Erythroblast (primary cell): ENCODE measurements around the gene INTS13.

Source experiments
- GATA1 ChIP-seq: IDR thresholded peaks from 2 replicates; pipeline ENCODE4 v1.6.1; 2011; ENCODE audit warnings: low read depth, mild to moderate bottlenecking, control low read depth, low read length, moderate library complexity
- POLR2A ChIP-seq: IDR thresholded peaks from 2 replicates; pipeline ENCODE4 v1.6.1; 2011; ENCODE audit warnings: mild to moderate bottlenecking, low read length

GRCh38 chr12:26891704-26892103, 46.1 kb downstream of the INTS13 start:
- TF ChIP-seq POLR2A (no peak), GATA1 (no peak)
